HL-60 (cell line): Measurements from ENCODE around the gene ERCC3.

ENCODE experiments used
- CTCF ChIP-seq: IDR thresholded peaks from one replicate; pipeline ENCODE4 v1.5.1; 2011; ENCODE audit warnings: low read length, control low read depth, inconsistent platforms; ENCODE audit not compliant: insufficient read depth
- GABPA ChIP-seq: IDR thresholded peaks from 2 replicates; pipeline ENCODE4 v1.6.1; 2012; ENCODE audit warnings: low read depth
- POLR2AphosphoS5 ChIP-seq: IDR thresholded peaks from 2 replicates; pipeline ENCODE4 v1.6.1; 2012; ENCODE audit warnings: low read depth
- SPI1 ChIP-seq: IDR thresholded peaks from 2 replicates; pipeline ENCODE4 v1.6.1; 2012; ENCODE audit warnings: low read depth, mild to moderate bottlenecking, borderline replicate concordance
- TF ChIP-seq, protein P1 (sequence below): IDR thresholded peaks from 2 replicates; pipeline ENCODE4 v1.6.1; 2012; ENCODE audit warnings: low read depth; ENCODE audit not compliant: insufficient replicate concordance

- TF ChIP-seq CTCF (no peak), GABPA (no peak), POLR2AphosphoS5 (no peak), SPI1 (no peak)
- TF ChIP-seq, protein P1, sequence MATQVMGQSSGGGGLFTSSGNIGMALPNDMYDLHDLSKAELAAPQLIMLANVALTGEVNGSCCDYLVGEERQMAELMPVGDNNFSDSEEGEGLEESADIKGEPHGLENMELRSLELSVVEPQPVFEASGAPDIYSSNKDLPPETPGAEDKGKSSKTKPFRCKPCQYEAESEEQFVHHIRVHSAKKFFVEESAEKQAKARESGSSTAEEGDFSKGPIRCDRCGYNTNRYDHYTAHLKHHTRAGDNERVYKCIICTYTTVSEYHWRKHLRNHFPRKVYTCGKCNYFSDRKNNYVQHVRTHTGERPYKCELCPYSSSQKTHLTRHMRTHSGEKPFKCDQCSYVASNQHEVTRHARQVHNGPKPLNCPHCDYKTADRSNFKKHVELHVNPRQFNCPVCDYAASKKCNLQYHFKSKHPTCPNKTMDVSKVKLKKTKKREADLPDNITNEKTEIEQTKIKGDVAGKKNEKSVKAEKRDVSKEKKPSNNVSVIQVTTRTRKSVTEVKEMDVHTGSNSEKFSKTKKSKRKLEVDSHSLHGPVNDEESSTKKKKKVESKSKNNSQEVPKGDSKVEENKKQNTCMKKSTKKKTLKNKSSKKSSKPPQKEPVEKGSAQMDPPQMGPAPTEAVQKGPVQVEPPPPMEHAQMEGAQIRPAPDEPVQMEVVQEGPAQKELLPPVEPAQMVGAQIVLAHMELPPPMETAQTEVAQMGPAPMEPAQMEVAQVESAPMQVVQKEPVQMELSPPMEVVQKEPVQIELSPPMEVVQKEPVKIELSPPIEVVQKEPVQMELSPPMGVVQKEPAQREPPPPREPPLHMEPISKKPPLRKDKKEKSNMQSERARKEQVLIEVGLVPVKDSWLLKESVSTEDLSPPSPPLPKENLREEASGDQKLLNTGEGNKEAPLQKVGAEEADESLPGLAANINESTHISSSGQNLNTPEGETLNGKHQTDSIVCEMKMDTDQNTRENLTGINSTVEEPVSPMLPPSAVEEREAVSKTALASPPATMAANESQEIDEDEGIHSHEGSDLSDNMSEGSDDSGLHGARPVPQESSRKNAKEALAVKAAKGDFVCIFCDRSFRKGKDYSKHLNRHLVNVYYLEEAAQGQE, result no peak
Observed at GRCh38 chr2:127343277-127343676, 49.3 kb upstream of the ERCC3 start.
